Aorta (tissue), 5 donors: ENCODE results near the gene STX8. TPM values are rescaled to one million over a fixed set of nuclear protein-coding genes. Genes with fewer than 3 reads are reported as not detected.

ENCODE experiments used
- ATAC-seq: fragments of 200-7000 bp; cut with Tn5 transposase; one replicate; pipeline ENCODE4 v1.9.1; 2022; ENCODE audit warnings: moderate library complexity; ENCODE audit not compliant: low FRiP score
- DNase-seq, 2 donors: peaks; one replicate each; pipeline ENCODE4 v3.0.0-alpha.2; 2020
- H3K27ac ChIP-seq, 2 donors: one replicate each; pipeline ENCODE4 v1.5.1; 2013; ENCODE audit warnings: low read length in 2 of 2, mild to moderate bottlenecking in 2 of 2, moderate library complexity in 2 of 2, control low read depth in 1 of 2, inconsistent platforms in 1 of 2, low read depth in 1 of 2
- H3K27me3 ChIP-seq, 2 donors: one replicate each; pipeline ENCODE4 v1.6.1; 2013; ENCODE audit warnings: control low read depth in 1 of 2, low read length in 1 of 2, mild to moderate bottlenecking in 1 of 2, moderate library complexity in 1 of 2; ENCODE audit not compliant: insufficient read depth in 2 of 2, control insufficient read depth in 1 of 2
- H3K36me3 ChIP-seq, 2 donors: one replicate each; pipeline ENCODE4 v1.6.1; 2013; ENCODE audit warnings: control low read depth in 1 of 2, low read length in 1 of 2, mild to moderate bottlenecking in 1 of 2; ENCODE audit not compliant: insufficient read depth in 2 of 2, control insufficient read depth in 1 of 2
- H3K4me1 ChIP-seq, 2 donors: one replicate each; pipeline ENCODE4 v1.6.1; 2013; ENCODE audit warnings: low read length in 2 of 2, control low read depth in 1 of 2, mild to moderate bottlenecking in 1 of 2, moderate library complexity in 1 of 2; ENCODE audit not compliant: insufficient read depth in 2 of 2, control insufficient read depth in 1 of 2
- H3K4me3 ChIP-seq, 2 donors: one replicate each; pipeline ENCODE4 v1.5.1; 2013; ENCODE audit warnings: low read length in 2 of 2, control low read depth in 1 of 2, mild to moderate bottlenecking in 1 of 2
- H3K9me3 ChIP-seq: one replicate; pipeline ENCODE4 v1.6.1; 2013; ENCODE audit warnings: mild to moderate bottlenecking, low read length; ENCODE audit not compliant: control insufficient read depth
- WGBS, 2 donors: extraction: QIAGEN DNeasy Blood & Tissue Kit; methylation state at CpG; one replicate each; pipeline ENCODE4 v1.1.7; 2013; 5-methylcytosine and 5-hydroxymethylcytosine counted together
- intact Hi-C, 2 donors: fragments of 100-400 bp; cut with DNase I; formaldehyde crosslinking; loops; one replicate each; pipeline versions ENCODE4 v1.14.2 to v1.15.0; 2022
- polyA plus RNA-seq, 2 donors: library from polyadenylated mRNA; stranded (reverse); fragments of 200-250 nt; gene quantifications; one replicate each; pipeline ENCODE4 v1.2.3, GENCODE V29; 2013
- total RNA-seq, 2 donors: library from RNA; stranded (reverse); fragmentation: NEBNext Ultra II Directional; extraction: Animal tissue kit (Norgen Biotek cat#: 25700); gene quantifications; one replicate each; pipeline ENCODE4 v1.2.1, GENCODE V29; 2021
- donor health status: healthy with polysubstance abuse.
- donor health status: Bipolar disorder and iron deficiency.
- donor health status: DM: no; HTN: no; CAD: no.
- donor health status: DM: no; HTN: no; CAD: no.
- donor health status: DM: yes; HTN: yes; CAD: no.

Gene STX8
- total and polyA plus RNA-seq, 4 donors: 57.4 to 108 (median 68.5) TPM

GRCh38 chr17:9509236-9509816, 66.3 kb downstream of the STX8 start:
- Histone ChIP-seq H3K27me3 (no peaks in the 10 kb centered on the region), H3K27ac (no peak overlapping the region), H3K9me3 (no peaks in the 10 kb centered on the region), H3K4me1 (no peaks in the 10 kb centered on the region), H3K4me3 (no peak overlapping the region), H3K36me3 (no peaks in the 10 kb centered on the region)
- ATAC-seq: no peak
- intact Hi-C loops: no loop called here
- DNase-seq: no peak
- 75 to 84% methylated on average over 1 of the region's 1 CpG for WGBS, 2 donors

- no peak for ATAC-seq
- H3K9me3 ChIP-seq: no peaks in the 10 kb centered on the region
- H3K4me3 ChIP-seq: no peak overlapping the region
- WGBS, 2 donors: 89 to 91% methylated on average over 5 of the region's 5 CpGs
- H3K27me3 ChIP-seq: no peaks in the 10 kb centered on the region
- no peaks in the 10 kb centered on the region for H3K4me1 ChIP-seq
- H3K36me3 ChIP-seq: peaks cover 0 to 3% of the 10 kb centered on the region in 2 donors
- no peak for DNase-seq
- H3K27ac ChIP-seq: no peak overlapping the region
- intact Hi-C loops: loop anchor here in 1 of 2 donors (5.0 kb wide), 1 partner anchor 177 kb away; no protein-coding TSS in a partner anchor
These were observed 76.6 kb downstream of the STX8 start for GRCh38 chr17:9499041-9499440.

- ATAC-seq (no peak), DNase-seq (no peak)
- peaks cover 0 to 3% of the 10 kb centered on the region in 2 donors for H3K36me3 ChIP-seq
- H3K4me3 ChIP-seq: no peak overlapping the region
- H3K9me3 ChIP-seq: no peaks in the 10 kb centered on the region
- no peaks in the 10 kb centered on the region for H3K27me3 ChIP-seq
- WGBS, 2 donors: 93 to 94% methylated on average over 3 of the region's 3 CpGs
- no peaks in the 10 kb centered on the region for H3K4me1 ChIP-seq
- intact Hi-C loops: loop anchor here in 1 of 2 donors (5.0 kb wide), 1 partner anchor 176 kb away; no protein-coding TSS in a partner anchor
- H3K27ac ChIP-seq: no peak overlapping the region
These were observed 77.1 kb downstream of the STX8 start for GRCh38 chr17:9498490-9498889.

- intact Hi-C loops: no loop called here
- no peak for DNase-seq
These were observed 87.1 kb downstream of the STX8 start for GRCh38 chr17:9488556-9488955.

GRCh38 chr17:9487406-9487805, 88.2 kb downstream of the STX8 start:
- intact Hi-C loops: no loop called here
- ATAC-seq (no peak), DNase-seq (no peak)
- WGBS, 2 donors: 87 to 90% methylated on average over 7 of the region's 7 CpGs
- Histone ChIP-seq H3K4me1 (no peaks in the 10 kb centered on the region), H3K4me3 (no peak overlapping the region), H3K9me3 (no peaks in the 10 kb centered on the region), H3K27ac (no peak overlapping the region), H3K36me3 (peaks cover 0 to 2% of the 10 kb centered on the region in 2 donors), H3K27me3 (no peaks in the 10 kb centered on the region)

More at GRCh38 chr17:9488556-9488955, 87.1 kb downstream of the STX8 start:
- no peaks in the 10 kb centered on the region for H3K9me3 ChIP-seq
- H3K4me1 ChIP-seq: no peaks in the 10 kb centered on the region
- H3K27me3 ChIP-seq: no peaks in the 10 kb centered on the region
- H3K27ac ChIP-seq: no peak overlapping the region
- no peak for ATAC-seq
- H3K4me3 ChIP-seq: no peak overlapping the region
- H3K36me3 ChIP-seq: peaks cover 0 to 2% of the 10 kb centered on the region in 2 donors
- WGBS, 2 donors: 93 to 94% methylated on average over 5 of the region's 5 CpGs

- DNase-seq (no peak), ATAC-seq (no peak)
- intact Hi-C loops: no loop called here
These were observed 90.8 kb downstream of the STX8 start for GRCh38 chr17:9484789-9485188.

GRCh38 chr17:9479964-9480363, 95.7 kb downstream of the STX8 start:
- intact Hi-C loops: no loop called here
- Histone ChIP-seq H3K27me3 (no peaks in the 10 kb centered on the region), H3K27ac (no peak overlapping the region), H3K9me3 (no peaks in the 10 kb centered on the region), H3K4me3 (no peak overlapping the region), H3K36me3 (no peaks in the 10 kb centered on the region), H3K4me1 (no peaks in the 10 kb centered on the region)
- no peak for ATAC-seq
- WGBS, 2 donors: 82 to 83% methylated on average over 4 of the region's 4 CpGs
- no peak for DNase-seq

More at GRCh38 chr17:9484789-9485188, 90.8 kb downstream of the STX8 start:
- H3K27me3 ChIP-seq: no peaks in the 10 kb centered on the region
- no peak overlapping the region for H3K4me3 ChIP-seq
- H3K36me3 ChIP-seq: peaks cover 0 to 2% of the 10 kb centered on the region in 2 donors
- no peaks in the 10 kb centered on the region for H3K9me3 ChIP-seq
- H3K27ac ChIP-seq: no peak overlapping the region
- WGBS, 2 donors: 83 to 85% methylated on average over 2 of the region's 2 CpGs
- no peaks in the 10 kb centered on the region for H3K4me1 ChIP-seq

- intact Hi-C loops: no loop called here
- DNase-seq (no peak), ATAC-seq (no peak)
- Histone ChIP-seq H3K27ac (no peak overlapping the region), H3K4me3 (no peak overlapping the region), H3K36me3 (no peaks in the 10 kb centered on the region), H3K9me3 (no peaks in the 10 kb centered on the region), H3K27me3 (no peaks in the 10 kb centered on the region), H3K4me1 (no peaks in the 10 kb centered on the region)
- 96 to 99% methylated on average over 3 of the region's 3 CpGs for WGBS, 2 donors
These were observed 96.7 kb downstream of the STX8 start for GRCh38 chr17:9478889-9479288.

GRCh38 chr17:9475101-9475658, 100.4 kb downstream of the STX8 start:
- Histone ChIP-seq H3K27ac (no peak overlapping the region), H3K36me3 (no peaks in the 10 kb centered on the region), H3K4me1 (no peaks in the 10 kb centered on the region), H3K4me3 (no peak overlapping the region), H3K27me3 (no peaks in the 10 kb centered on the region), H3K9me3 (no peaks in the 10 kb centered on the region)
- WGBS, 2 donors: 98 to 99% methylated on average over 4 of the region's 4 CpGs
- ATAC-seq (no peak), DNase-seq (no peak)
- intact Hi-C loops: no loop called here
